Activated T-helper 1 cell treated with Interleukin-2 at 50 U/mL for 16 hours (primary cell): ENCODE results near the gene LRFN5.
"Not testable (repeated sequence)": the region's sequence is repeated elsewhere in the genome, so short reads cannot be mapped to it uniquely, and the experiment has no call there.

Experiments used
- DNase-seq: peaks from one replicate; pipeline ENCODE4 v3.0.0-alpha.2; 2020; ENCODE audit warnings: low read depth

The LRFN5 gene

GRCh38 chr14:41899416-41899815 is 292.7 kb downstream of the LRFN5 start:
- DNase-seq = no peak

DNA sequence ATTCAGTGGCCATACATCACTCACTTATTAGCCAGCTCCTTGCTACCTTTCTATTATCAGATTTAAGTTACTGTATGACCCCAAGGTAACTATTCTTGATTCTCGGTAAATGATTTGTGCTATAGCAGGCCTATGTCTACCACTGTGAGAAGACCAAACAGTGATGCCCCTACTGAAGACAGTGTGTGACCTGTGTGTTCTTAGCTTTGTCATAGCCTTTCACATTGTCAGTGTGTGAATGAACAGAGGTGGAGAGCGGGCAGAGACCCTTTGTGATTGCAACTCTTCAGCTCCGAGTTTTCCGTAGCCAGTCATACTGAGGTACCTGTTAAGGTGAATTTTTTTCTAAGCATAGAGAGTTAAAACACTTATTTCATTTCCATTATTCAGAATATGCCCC is 294.0 kb downstream of the LRFN5 start:
- no peak for DNase-seq

DNA sequence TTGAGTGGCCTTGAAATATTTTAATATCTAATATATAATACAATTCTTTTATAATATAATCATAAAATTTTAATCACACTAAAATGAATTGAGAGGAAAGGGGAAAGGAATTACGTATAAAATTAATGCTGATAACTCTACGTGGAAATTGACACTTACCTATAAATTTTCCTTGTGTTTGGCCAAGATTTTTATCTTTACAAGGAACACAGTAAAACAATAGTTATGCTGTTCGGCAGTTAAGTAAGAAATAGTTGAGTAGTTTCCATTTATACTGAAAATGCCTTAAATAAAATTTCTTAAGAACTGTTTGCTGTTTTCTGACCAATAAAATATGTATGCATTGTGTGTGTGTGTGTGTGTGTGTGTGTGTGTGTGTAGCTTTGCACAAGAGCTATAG is 294.4 kb downstream of the LRFN5 start:
- no peak for DNase-seq

- no peak for DNase-seq
Measured at GRCh38 chr14:41905394-41905964, 298.8 kb downstream of the LRFN5 start.

DNA sequence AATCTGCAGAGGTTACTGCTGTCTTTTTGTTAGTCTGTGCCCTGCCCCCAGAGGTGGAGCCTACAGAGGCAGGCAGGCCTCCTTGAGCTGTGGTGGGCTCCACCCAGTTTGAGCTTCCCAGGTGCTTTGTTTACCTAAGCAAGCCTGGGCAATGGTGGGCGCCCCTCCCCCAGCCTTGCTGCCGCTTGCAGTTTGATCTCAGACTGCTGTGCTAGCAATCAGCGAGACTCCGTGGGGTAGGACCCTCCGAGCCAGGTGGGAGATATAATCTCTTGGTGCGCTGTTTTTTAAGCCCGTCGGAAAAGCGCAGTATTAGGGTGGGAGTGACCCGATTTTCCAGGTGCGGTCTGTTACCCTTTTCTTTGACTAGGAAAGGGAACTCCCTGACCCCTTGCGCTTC is 304.5 kb downstream of the LRFN5 start:
- DNase-seq = not testable (repeated sequence)

GRCh38 chr14:41913398-41913797 is 306.7 kb downstream of the LRFN5 start:
- DNase-seq = no peak

GRCh38 chr14:41915732-41916131 is 309.1 kb downstream of the LRFN5 start:
- no peak for DNase-seq

GRCh38 chr14:41916313-41916712 is 309.6 kb downstream of the LRFN5 start:
- no peak for DNase-seq

DNA sequence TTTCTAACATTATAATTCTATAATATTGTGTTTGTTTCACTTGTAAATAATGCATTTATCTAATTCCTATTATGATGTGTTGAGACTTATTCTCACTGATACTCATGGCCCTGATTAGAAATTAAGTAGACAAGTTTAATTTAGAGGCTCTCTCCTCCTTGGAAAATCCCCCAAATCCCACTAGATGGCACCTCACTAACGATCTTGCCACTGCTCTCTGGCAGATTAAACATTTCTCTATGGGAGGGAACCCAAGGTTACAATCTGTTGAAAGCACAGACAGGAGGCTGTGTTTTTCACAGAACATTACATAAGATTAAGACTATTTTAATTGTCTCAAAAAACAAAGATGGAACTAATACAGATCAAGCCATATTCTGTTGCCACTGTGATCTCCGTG is 318.7 kb downstream of the LRFN5 start:
- DNase-seq = no peak

- no peak for DNase-seq
Measured at GRCh38 chr14:41950428-41951151, 343.9 kb downstream of the LRFN5 start.
